ENCODE results near the gene CD300H.
"Not testable (repeated sequence)": the region's sequence is repeated elsewhere in the genome, so short reads cannot be mapped to it uniquely, and the experiment has no call there.

The CD300H gene

GRCh38 chr17:74585711-74586110 is 18.4 kb upstream of the CD300H start:
- DNase-seq (ENCODE audit: low read depth in 2 of 3, low spot score in 1 of 3): no peak

GRCh38 chr17:74584292-74585060 is 17.2 kb upstream of the CD300H start:
- DNase-seq (ENCODE audit: low read depth in 2 of 3, low spot score in 1 of 3): no peak

- no peak for DNase-seq (ENCODE audit: low read depth in 2 of 3, low spot score in 1 of 3)
Measured at GRCh38 chr17:74582633-74583032, 15.3 kb upstream of the CD300H start.

GRCh38 chr17:74579900-74580299 is 12.6 kb upstream of the CD300H start:
- DNase-seq (ENCODE audit: low read depth in 2 of 3, low spot score in 1 of 3): no peak

- no peak for DNase-seq (ENCODE audit: low read depth in 2 of 3, low spot score in 1 of 3)
Measured at GRCh38 chr17:74578979-74579378, 11.7 kb upstream of the CD300H start.

GRCh38 chr17:74574489-74575142 is 7.3 kb upstream of the CD300H start:
- DNase-seq (ENCODE audit: low read depth in 2 of 3, low spot score in 1 of 3): no peak

- DNase-seq (ENCODE audit: low read depth in 2 of 3, low spot score in 1 of 3): not testable (repeated sequence)
Measured at GRCh38 chr17:74573635-74574034, 6.3 kb upstream of the CD300H start.

GRCh38 chr17:74573169-74573568 is 5.9 kb upstream of the CD300H start:
- no peak for DNase-seq (ENCODE audit: low read depth in 2 of 3, low spot score in 1 of 3)

GRCh38 chr17:74571621-74572270 is 4.4 kb upstream of the CD300H start:
- DNase-seq (ENCODE audit: low read depth in 2 of 3, low spot score in 1 of 3): no peak

- peak; percentile 20 to 48 (median 28) for DNase-seq (ENCODE audit: low read depth in 2 of 3, low spot score in 1 of 3)
Measured at GRCh38 chr17:74569020-74570003, 2.0 kb upstream of the CD300H start.

GRCh38 chr17:74568106-74568873 is 981 bp upstream of the CD300H start:
- DNase-seq (ENCODE audit: low read depth in 2 of 3, low spot score in 1 of 3): no peak

- DNase-seq (ENCODE audit: low read depth in 2 of 3, low spot score in 1 of 3): peak in 2 of 3 donors; percentile 9 to 27
Measured at GRCh38 chr17:74566132-74566753, 1.1 kb downstream of the CD300H start.

GRCh38 chr17:74565126-74565525 is 2.2 kb downstream of the CD300H start:
- no peak for DNase-seq (ENCODE audit: low read depth in 2 of 3, low spot score in 1 of 3)

GRCh38 chr17:74563358-74563757 is 4.0 kb downstream of the CD300H start:
- no peak for DNase-seq (ENCODE audit: low read depth in 2 of 3, low spot score in 1 of 3)

GRCh38 chr17:74561586-74561985 is 5.7 kb downstream of the CD300H start:
- no peak for DNase-seq (ENCODE audit: low read depth in 2 of 3, low spot score in 1 of 3)

- DNase-seq (ENCODE audit: low read depth in 2 of 3, low spot score in 1 of 3): no peak
Measured at GRCh38 chr17:74558882-74559519, 8.3 kb downstream of the CD300H start.

- not testable (repeated sequence) for DNase-seq (ENCODE audit: low read depth in 2 of 3, low spot score in 1 of 3)
Measured at GRCh38 chr17:74558402-74558801, 8.9 kb downstream of the CD300H start.

- DNase-seq (ENCODE audit: low read depth in 2 of 3, low spot score in 1 of 3): no peak
Measured at GRCh38 chr17:74555427-74555940, 11.8 kb downstream of the CD300H start.

- DNase-seq (ENCODE audit: low read depth in 2 of 3, low spot score in 1 of 3): no peak
Measured at GRCh38 chr17:74554909-74555308, 12.4 kb downstream of the CD300H start.

All from stimulated activated CD4-positive, alpha-beta T cell treated with anti-CD3 and anti-CD28 coated beads, Interleukin-12 subunit alpha, Interleukin-12 subunit beta, amount 100 ng/mL, for 48 hours (primary cell).